ENCODE measurements around the gene DGCR8. TPM values are rescaled to one million over a fixed set of nuclear protein-coding genes. Genes with fewer than 3 reads are reported as not detected.

The DGCR8 gene
- polyA plus RNA-seq, 3 donors: 48.3 to 60.3 (median 59.2) TPM

DNA sequence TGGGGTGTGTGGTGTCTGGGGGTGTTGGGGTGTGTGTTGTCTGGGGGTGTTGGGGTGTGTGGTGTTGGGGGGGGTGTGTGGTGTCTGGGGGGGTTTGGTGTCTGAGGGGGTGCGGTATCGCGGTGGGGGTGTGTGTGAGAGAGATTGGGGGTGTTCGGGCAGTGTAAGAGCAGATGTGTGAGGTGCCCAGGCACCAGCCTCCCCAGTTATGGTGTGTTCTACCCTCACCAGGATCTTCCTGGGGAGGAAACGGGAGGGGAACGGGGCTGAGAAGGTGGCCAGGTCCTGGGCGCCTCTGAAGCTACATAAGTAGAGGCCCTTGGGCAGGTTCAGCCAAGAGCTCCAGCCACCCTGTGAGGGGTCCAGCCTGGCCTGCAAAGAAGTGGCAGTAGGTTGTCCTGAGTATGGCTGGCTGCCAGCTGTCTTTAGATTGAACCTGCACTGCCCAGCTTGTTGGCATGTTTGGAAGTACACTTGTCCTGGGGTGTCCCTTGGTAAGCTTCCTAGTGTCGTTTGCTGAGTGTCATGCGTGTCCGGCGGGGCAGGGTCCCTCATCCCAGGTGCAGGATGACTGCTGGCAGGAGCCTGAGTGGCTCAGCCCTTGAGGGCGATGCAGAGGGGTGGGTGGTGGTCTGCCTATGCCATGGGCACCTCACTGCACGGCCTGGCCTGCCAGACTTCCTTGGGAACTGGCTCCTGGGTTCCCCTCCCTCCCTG, 43.5 kb downstream of the DGCR8 start:
- DNase-seq: no peak

- no peak for DNase-seq
Measured at GRCh38 chr22:20124083-20124787, 44.2 kb downstream of the DGCR8 start.

DNA sequence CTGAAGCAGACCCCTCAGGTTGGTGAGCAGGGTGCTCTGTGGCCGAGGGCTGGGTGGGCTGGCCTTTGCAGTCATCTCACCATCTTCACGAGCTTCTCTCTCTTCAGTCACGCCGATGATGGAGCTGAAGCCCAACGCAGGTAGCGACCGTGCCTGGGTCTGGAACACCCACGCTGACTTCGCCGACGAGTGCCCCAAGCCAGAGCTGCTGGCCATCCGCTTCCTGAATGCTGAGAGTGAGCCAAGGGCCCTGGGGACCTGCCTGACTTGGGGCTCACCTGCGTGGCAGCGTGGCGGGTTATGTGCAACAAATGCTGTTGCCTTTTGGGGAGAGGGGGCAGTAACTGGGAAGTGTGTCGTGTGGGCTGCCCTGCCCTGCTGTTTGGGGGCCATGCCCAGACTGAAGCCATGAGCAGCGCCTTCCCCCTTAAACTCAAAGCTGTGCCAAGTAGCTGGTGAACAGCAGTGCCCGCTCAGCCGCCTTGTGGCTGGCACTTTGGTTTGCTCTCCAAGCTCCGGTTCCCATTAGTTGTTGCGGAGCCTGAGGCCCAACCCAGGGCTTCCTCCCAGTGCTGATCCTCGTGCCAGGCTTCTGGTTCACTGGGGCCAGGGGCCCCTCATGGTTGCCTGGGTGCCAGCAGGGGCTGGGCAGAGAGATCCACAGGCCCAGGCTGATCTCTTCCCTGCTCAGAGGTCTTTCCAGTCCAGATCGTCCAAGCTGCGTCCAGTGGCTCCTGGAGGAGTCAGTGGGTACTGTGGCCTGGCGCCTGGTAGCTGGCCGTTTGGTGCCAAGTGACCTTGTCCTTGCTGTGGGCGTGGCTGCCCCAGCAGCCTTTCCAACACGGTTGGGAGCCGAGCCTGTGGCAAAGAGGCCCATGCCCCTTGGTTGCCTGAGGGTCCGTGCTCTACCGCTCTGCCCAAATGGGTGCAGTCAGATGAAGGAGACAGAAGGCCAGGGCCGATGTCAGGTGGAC, 45.4 kb downstream of the DGCR8 start:
- no peak for DNase-seq

DNA sequence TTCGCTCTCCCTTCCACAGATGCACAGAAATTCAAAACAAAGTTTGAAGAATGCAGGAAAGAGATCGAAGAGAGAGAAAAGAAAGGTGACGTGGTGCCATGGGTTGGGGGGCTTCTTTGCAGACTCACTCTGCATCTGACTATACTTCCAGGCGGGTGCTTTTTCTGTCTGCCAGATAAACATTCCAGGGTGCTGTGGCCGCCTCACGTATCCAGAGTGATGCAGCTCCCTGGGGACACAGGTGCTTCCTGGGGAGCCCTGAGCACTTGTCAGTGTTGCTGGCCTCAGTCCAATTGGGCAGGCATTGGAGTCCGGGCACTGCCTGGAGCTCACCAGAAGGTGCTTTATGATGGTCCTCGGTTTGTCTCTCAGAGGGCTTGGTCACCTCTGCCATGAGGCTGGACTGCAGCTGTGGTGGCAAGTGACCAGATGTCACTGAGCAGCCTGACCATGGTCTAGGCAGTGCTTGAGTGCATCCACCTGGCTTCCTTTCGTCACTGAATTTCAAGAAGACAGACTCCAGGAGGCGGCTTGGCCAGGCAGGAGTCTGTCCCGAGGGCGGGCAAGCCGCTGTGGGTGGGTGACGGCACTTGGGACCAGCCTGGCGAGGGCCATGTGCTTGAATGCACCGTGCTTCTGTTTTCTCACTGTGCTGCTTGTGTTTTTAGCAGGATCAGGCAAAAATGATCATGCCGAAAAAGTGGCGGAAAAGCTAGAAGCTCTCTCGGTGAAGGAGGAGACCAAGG, 46.4 kb downstream of the DGCR8 start:
- DNase-seq: no peak

GRCh38 chr22:20127318-20127868, 47.4 kb downstream of the DGCR8 start:
- DNase-seq: no peak

- no peak for DNase-seq
Measured at GRCh38 chr22:20127869-20128618, 48.0 kb downstream of the DGCR8 start.

- no peak for DNase-seq
Measured at GRCh38 chr22:20128619-20128901, 48.5 kb downstream of the DGCR8 start.

GRCh38 chr22:20128902-20129746, 49.1 kb downstream of the DGCR8 start:
- DNase-seq: no peak

DNA sequence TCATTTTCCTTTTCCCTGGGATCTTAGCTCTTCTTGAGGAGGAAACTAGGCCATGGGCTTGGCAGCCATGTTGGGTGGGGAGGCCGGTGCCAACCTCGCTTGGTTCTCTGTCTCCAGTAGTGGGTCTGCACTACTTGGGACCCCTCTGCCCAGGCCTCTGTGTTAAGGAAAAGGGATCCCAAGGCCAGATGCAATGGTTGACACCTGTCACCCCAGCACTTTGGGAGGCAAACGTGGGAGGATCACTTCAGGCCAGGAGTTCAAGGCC, 49.6 kb downstream of the DGCR8 start:
- no peak for DNase-seq

GRCh38 chr22:20130319-20130718, 50.3 kb downstream of the DGCR8 start:
- no peak for DNase-seq

DNA sequence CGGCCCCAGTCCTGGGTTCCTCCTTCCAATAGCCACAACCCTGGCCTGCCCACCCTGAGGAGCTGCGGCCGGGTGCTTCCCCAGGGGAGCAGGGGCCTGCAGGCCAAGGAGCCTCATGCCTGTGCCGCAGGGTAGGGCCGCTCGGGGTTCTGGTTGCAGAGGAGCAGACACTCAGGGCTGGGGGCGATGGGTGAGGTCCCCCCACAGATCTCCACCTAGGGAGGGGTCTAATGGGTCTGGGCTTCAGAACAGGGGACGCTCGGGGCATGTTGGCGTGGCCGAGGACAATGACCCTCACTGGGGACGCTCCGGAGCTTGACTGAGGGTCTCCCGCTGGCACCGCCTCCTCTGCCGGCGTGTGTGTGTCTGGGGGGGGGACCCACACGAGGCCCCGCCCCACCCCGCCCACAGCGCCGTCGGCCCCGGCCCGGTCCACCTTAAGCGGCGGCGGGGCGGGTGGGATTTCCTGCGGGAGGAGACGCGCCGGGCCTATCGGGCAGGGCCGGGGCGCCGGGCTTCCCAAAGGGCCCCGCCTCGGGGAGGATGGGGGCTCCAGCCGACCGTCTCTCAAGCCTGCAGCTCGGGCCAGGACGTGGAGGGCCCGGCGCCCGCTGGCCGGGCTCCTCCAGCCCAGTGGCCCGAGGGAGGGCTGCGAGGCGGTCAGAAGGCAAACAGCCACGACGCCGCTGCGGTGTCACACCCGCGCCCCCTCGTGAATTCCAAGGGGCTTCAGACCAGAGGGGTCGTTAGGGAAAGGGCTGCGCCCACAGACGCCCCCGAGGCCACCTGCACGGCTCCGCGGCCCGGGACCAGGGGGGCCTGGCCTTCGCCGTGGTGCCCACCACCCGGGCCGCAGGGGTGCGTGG, 50.9 kb downstream of the DGCR8 start:
- peak; percentile 76 for DNase-seq

- DNase-seq: no peak
Measured at GRCh38 chr22:20131597-20131858, 51.5 kb downstream of the DGCR8 start, which contains the start of gene ZDHHC8. TSS of gene ZDHHC8 (plus strand) at chr22:20131804. CDS start at chr22:20131948, 144 bp downstream.

DNA sequence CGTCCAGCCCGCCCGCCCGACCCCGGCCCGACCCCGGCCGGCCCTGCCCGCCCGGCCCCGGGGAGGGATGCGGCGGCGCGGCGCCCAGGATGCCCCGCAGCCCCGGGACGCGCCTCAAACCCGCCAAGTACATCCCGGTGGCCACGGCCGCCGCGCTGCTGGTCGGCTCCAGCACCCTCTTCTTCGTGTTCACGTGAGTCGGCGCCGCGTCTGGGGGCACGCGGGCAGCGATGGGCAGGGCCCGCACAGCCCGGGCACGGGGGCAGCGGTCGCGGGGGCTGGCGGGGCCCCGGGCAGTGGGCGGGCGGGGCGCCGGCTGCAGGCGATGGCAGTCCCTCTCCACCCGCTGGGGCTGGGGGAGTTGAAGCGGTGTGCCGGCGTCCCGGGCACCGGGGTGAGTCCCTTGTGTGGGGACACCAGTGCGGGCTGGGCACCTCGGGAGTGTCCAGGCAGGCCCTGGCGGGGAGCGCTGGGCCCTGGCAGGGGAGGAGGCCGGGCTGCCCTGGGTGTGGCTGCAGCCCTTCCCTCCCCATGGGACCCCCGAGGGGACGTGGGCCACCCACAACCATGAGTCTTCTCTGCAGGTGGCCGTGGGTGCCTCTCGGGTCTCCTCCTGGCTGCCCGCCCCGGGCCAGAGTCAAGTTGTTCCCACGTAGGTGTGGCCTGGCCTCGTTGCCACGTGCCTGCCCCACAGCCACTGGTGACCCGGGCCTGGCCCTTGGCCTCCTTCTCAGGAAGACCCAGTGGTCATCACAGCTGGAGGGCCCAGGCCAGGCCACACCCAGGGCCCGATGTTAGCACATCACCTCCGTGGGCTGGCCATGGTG, 52.0 kb downstream of the DGCR8 start:
- DNase-seq: no peak

DNA sequence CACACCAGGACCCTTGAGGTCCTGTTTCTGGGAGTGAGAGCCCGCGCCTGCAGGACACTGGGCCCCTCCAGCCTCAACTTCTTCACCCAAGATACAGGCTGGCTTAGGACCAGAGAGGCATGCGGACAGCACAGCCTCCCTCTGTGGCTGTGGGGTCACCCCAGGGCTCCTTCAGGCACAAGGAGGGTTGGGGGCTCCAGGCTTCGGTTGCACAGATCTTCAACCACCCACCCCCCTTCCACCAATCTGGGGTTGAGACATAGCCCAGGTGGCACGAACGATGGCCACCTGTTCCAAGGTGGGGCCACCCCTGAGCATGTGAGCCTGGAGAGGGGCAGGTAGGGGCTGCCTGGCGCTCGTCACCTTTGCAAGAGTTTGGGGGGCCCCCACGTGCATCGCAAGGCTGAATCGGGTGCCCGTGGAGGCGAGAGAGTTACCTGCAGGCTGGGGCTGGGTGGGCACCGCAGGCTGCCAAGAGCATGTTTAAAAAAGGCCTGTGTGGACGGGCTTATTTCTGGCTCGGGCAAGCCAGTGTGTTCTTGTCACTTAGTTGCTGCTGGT, 52.7 kb downstream of the DGCR8 start:
- DNase-seq: no peak

DNA sequence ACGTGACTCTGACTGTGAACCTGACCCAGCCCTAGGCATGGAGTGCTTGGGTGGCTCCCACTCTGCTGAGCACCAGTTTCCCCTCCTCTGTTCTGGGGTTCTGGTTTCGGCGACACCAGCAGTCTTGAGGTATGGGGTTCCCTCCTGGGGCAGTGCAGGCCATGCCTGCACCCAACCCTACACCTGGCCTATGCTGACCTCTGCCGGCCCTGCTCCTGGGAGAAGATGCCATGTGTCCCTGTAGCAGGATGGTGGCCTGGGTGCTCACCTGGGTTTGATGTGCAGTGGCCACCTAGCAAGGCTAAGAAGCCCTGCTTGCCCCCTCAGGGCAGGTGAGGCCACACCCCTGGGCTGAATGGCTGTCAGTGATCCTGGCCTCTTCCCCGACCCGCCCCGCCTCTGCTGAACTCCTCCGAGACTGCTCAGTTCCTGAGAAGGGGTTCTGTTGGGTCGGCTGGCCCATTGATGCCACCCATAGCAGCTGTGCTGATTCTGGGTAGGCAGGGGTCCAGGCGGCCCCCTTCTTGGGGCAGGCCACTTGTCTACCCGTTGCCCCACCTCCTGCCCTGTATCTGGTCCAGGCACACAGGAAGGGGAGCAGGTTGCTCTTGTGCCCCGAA, 54.0 kb downstream of the DGCR8 start:
- DNase-seq: no peak

GRCh38 chr22:20135265-20135664, 55.2 kb downstream of the DGCR8 start:
- DNase-seq: no peak

- no peak for DNase-seq
Measured at GRCh38 chr22:20135806-20136602, 56.0 kb downstream of the DGCR8 start.

Data from renal pelvis (tissue), 4 donors.